ENCODE data around the gene GDF2.

GDF2 gene

GRCh38 chr10:47279276-47279675 is 43.0 kb upstream of the GDF2 start:
- DNase-seq (ENCODE audit: extremely low read depth, low read depth) = no peak
- TF ChIP-seq, protein P1, sequence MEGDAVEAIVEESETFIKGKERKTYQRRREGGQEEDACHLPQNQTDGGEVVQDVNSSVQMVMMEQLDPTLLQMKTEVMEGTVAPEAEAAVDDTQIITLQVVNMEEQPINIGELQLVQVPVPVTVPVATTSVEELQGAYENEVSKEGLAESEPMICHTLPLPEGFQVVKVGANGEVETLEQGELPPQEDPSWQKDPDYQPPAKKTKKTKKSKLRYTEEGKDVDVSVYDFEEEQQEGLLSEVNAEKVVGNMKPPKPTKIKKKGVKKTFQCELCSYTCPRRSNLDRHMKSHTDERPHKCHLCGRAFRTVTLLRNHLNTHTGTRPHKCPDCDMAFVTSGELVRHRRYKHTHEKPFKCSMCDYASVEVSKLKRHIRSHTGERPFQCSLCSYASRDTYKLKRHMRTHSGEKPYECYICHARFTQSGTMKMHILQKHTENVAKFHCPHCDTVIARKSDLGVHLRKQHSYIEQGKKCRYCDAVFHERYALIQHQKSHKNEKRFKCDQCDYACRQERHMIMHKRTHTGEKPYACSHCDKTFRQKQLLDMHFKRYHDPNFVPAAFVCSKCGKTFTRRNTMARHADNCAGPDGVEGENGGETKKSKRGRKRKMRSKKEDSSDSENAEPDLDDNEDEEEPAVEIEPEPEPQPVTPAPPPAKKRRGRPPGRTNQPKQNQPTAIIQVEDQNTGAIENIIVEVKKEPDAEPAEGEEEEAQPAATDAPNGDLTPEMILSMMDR (IDR thresholded peaks at IDR 0.05; ENCODE audit: low read depth, low read length) = no peak

DNA sequence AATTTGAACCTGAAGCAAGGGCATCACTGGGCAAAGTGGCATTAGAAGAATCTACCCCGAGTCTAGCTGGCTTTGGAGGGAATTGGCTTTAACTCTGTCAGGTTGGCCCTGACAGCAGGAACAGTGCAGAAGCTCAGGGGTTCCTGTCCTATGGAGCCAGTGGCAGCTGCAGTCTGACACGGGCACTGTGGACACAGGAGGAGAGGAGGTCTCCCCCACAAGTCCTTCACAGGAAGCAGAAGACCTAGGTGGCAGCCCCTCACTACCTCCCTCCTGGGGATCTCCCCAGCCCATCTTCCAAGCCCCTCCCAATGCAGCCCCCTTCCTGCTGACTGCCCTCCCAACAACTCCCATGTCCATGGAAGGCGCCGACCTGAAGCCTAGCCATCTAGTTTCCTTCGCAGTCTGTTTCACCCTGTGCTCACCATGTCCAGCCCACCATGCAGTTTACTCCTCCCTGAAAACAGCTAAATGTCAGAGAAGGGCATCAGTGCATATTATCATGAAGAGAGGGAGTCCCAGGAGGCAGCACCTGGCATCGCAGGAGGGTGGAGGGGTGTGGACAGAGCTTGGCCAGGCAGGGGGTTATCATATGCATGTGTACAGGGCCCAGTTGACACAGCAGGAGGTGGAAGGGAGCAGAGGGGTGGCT is 40.1 kb upstream of the GDF2 start:
- TF ChIP-seq, protein P1 (IDR thresholded peaks at IDR 0.05; ENCODE audit: low read depth, low read length) = no peak
- no peak for DNase-seq (ENCODE audit: extremely low read depth, low read depth)

GRCh38 chr10:47282657-47283018 is 39.6 kb upstream of the GDF2 start:
- DNase-seq (ENCODE audit: extremely low read depth, low read depth) = no peak
- TF ChIP-seq, protein P1 (IDR thresholded peaks at IDR 0.05; ENCODE audit: low read depth, low read length) = no peak

- no peak for DNase-seq (ENCODE audit: extremely low read depth, low read depth)
- TF ChIP-seq, protein P1 (IDR thresholded peaks at IDR 0.05; ENCODE audit: low read depth, low read length) = no peak
Measured at GRCh38 chr10:47283101-47283630, 39.1 kb upstream of the GDF2 start.

DNA sequence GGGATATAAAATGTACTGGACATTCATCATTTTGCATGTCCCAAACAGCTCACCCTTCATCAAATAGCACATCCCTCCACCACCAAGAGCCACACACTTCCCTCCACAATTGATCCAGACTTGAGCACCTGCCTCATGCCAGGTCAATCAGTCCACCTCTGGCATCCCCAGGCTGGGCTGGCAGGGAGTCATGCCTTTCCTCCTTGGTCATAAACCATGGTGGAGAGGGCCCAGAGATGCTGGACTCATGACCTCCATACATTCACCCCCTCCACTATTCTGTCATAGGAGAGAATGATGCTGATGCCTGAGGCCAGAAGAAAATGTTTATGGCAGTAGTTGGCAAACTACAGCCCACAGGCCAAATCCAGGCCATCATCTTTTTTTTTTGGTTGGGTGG is 38.4 kb upstream of the GDF2 start:
- TF ChIP-seq, protein P1 (IDR thresholded peaks at IDR 0.05; ENCODE audit: low read depth, low read length) = no peak
- no peak for DNase-seq (ENCODE audit: extremely low read depth, low read depth)

- DNase-seq (ENCODE audit: extremely low read depth, low read depth) = no peak
- TF ChIP-seq, protein P1 (IDR thresholded peaks at IDR 0.05; ENCODE audit: low read depth, low read length) = no peak
Measured at GRCh38 chr10:47285381-47286115, 36.7 kb upstream of the GDF2 start.

- TF ChIP-seq, protein P1 (IDR thresholded peaks at IDR 0.05; ENCODE audit: low read depth, low read length) = no peak
- DNase-seq (ENCODE audit: extremely low read depth, low read depth) = no peak
Measured at GRCh38 chr10:47286116-47286505, 36.1 kb upstream of the GDF2 start.
